ENCODE results near the gene GRWD1.
A peak's percentile ranks its signal among the peaks of the same experiment; 100 is the strongest.

GRWD1 gene

GRCh38 chr19:48469934-48470680 is 24.3 kb downstream of the GRWD1 start:
- Mint-ChIP-seq H3K9me3 (no peaks in the 10 kb centered on the region), H3K4me1 (peaks cover 12% of the 10 kb centered on the region), H3K4me3 (peak overlapping the region; percentile 91 to 94 (median 93)), H3K36me3 (ENCODE audit: low read depth) (peaks cover 48% of the 10 kb centered on the region), H3K27ac (peak overlapping the region; percentile 59 to 99 (median 90)), H3K27me3 (ENCODE audit: low read depth) (no peaks in the 10 kb centered on the region)
- TF ChIP-seq CTCF (IDR thresholded peaks at IDR 0.05; ENCODE audit: unreplicated experiment in 3 of 3), result no peak

GRCh38 chr19:48470856-48471255 is 25.1 kb downstream of the GRWD1 start:
- Mint-ChIP-seq H3K9me3 (no peaks in the 10 kb centered on the region), H3K27me3 (ENCODE audit: low read depth) (no peaks in the 10 kb centered on the region), H3K36me3 (ENCODE audit: low read depth) (peaks cover 55% of the 10 kb centered on the region), H3K4me1 (peaks cover 12% of the 10 kb centered on the region), H3K4me3 (peak overlapping the region; percentile 82 to 94 (median 93)), H3K27ac (peak overlapping the region in 1 of 3 experiments; percentile 53)
- no peak for TF ChIP-seq CTCF (IDR thresholded peaks at IDR 0.05; ENCODE audit: unreplicated experiment in 3 of 3)

- H3K9me3 Mint-ChIP-seq, result no peaks in the 10 kb centered on the region
- H3K4me3 Mint-ChIP-seq, result peak overlapping the region in 1 of 3 experiments; percentile 93
- H3K27me3 Mint-ChIP-seq (ENCODE audit: low read depth), result no peaks in the 10 kb centered on the region
- peaks cover 12% of the 10 kb centered on the region for H3K4me1 Mint-ChIP-seq
- peaks cover 62% of the 10 kb centered on the region for H3K36me3 Mint-ChIP-seq (ENCODE audit: low read depth)
- no peak for TF ChIP-seq CTCF (IDR thresholded peaks at IDR 0.05; ENCODE audit: unreplicated experiment in 3 of 3)
- no peak overlapping the region for H3K27ac Mint-ChIP-seq
Observed at GRCh38 chr19:48471836-48472235, 26.1 kb downstream of the GRWD1 start.

- peak overlapping the region in 1 of 3 experiments; percentile 56 for H3K27ac Mint-ChIP-seq
- H3K27me3 Mint-ChIP-seq (ENCODE audit: low read depth), result no peaks in the 10 kb centered on the region
- peaks cover 7% of the 10 kb centered on the region for H3K4me1 Mint-ChIP-seq
- H3K9me3 Mint-ChIP-seq, result no peaks in the 10 kb centered on the region
- H3K4me3 Mint-ChIP-seq, result peak overlapping the region in 2 of 3 experiments; percentile 43 to 68
- TF ChIP-seq CTCF (IDR thresholded peaks at IDR 0.05; ENCODE audit: unreplicated experiment in 3 of 3), result no peak
- H3K36me3 Mint-ChIP-seq (ENCODE audit: low read depth), result peaks cover 64% of the 10 kb centered on the region
Observed at GRCh38 chr19:48473161-48473966, 27.6 kb downstream of the GRWD1 start.

GRCh38 chr19:48474084-48474592 is 28.4 kb downstream of the GRWD1 start:
- Mint-ChIP-seq H3K27me3 (ENCODE audit: low read depth) (no peaks in the 10 kb centered on the region), H3K4me3 (peak overlapping the region; percentile 60 to 77 (median 72)), H3K4me1 (peaks cover 4% of the 10 kb centered on the region), H3K36me3 (ENCODE audit: low read depth) (peaks cover 64% of the 10 kb centered on the region), H3K27ac (no peak overlapping the region), H3K9me3 (no peaks in the 10 kb centered on the region)
- TF ChIP-seq CTCF (IDR thresholded peaks at IDR 0.05; ENCODE audit: unreplicated experiment in 3 of 3), result no peak
